T1000 (cell line): Measurements from ENCODE around the gene GIT2.
A peak's percentile ranks its signal among the peaks of the same experiment; 100 is the strongest.
"Not testable (repeated sequence)": the region's sequence is repeated elsewhere in the genome, so short reads cannot be mapped to it uniquely, and the experiment has no call there.

Source experiments
- DNase-seq: peaks from one replicate; lab custom pipeline; 2025; ENCODE audit warnings: mixed read lengths; lab: John Stamatoyannopoulos, UW

The GIT2 gene

DNA sequence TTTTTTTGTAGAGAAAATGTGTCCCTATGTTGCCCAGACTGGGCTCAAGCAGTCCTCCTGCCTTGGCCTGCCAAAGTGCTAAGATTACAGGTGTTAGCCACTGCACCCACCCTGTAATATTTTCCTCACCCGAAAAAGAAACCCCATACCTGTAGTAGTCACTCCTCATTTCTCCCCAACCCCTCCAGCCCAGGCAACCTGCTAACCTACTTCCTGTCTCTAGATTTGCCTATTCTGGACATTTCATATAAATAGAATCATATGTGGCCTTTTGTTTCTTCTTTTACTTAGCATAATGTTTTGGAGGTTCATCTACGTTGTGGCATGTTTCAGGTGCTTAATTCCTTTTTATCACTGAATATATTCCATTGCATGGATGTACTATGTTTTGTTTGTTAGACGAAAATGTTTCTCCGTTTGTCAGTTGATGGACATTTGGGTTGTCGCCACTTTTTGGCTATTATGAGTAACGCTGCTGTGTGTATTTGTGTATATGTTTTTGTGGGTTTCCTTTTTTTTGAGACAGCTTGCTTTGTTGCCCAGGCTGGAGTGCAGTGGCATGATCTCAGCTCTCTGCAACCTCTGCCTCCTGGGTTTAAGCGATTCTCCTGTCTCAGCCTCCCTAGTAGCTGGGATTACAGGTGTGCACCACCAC, 9.3 kb upstream of the GIT2 start:
- DNase-seq, result no peak

DNA sequence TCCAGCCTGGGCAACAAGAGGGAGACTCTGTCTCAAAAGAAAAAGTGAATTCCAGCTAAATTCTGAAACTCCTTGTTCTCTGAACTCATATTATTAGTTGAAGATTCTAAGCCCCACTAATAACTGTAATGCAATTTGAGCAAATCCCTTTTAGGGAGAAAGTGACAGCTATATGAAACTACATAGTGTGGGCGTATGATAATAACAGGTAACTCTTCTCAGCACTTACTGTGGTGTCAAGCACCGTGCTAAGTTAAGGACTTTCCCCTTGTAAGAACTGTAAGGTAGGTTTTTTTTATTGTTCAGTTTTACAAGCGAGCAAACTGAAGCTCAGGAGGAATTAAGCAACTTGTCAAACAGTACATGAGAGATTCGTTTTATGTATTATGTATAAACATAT, 8.4 kb upstream of the GIT2 start:
- no peak for DNase-seq

DNA sequence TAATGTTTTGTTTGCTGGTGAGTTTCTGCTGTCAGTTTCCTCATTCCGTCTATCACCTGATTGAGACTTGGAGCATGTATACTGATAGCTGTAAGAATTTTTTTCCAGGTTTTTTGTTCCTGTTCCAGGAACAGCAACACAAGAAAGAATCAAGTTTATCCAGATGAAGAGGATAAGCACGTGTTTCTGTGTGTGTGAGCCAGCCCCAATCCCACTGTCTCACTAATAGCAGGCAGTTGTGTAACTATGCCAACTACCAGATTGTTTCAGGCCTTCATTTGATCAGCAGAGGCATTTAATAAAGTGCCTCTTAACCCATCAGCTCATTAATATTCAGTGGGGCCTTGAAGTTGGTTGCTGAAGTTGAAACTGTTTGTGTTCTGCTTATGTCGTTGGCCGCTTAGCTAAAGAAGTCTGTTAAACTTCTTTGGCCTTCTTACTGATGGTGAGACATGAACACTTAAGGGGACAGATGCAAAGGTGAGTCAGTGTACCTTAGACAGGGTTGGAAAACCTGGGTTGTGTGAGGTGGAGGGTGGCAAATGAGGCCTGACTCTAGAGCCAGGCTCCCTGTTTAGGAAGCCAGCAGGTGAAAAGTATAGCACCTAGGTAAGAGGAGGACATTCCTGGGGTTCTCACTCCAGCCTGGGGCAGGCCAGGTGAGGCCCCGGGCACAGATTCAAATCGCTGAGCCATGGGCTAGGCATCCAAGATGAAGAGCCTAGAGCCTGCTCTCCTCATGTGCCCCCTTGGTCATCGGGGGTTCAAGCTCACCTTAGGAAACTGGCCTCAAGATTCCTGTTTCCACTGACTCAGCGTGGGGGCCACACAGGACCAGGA, 6.7 kb upstream of the GIT2 start:
- DNase-seq, result no peak

DNA sequence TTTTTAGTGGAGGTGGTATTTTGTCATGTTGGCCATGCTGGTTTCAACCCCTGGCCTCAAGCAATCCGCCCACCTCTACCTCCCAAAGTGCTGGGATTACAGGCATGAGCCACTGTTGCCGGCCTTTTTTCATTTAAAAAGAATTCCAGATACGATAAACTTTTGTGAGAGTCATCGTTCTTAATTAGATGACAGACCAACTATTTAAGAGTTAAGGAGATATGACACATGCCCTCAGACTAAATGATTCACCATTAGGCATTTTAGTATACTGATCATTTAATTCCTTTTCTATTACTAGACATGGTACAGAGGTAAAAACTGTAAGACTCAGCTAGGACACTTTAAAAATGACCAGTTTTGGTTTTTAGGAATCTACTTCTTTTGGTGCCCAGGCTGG, 5.4 kb upstream of the GIT2 start:
- peak; percentile 19 for DNase-seq

DNA sequence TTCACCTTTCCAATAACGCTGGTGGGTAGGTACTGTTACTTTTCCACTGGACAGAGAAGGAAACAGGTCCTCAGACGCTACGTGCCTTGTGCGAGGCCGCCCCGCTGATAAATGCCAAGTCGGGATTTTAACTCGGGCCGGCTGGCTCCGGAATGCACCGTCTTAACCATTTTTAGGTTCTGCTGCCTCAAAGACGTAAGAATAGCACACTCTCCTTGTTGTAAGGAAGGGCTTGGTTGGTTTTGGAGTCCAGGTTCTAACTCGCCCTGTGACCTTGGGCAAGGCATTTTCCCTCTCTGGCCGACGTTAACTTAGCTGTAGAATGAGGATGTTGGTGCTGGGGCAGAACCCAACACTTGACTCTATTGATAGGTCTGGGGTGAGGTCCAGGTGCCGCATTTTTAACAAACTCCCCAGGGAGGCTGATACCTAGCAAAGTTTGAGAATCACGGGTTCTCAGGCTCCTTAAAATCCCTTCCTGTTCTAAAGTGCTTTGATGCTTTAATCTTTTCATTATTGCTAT, 3.9 kb upstream of the GIT2 start:
- DNase-seq, result no peak

DNA sequence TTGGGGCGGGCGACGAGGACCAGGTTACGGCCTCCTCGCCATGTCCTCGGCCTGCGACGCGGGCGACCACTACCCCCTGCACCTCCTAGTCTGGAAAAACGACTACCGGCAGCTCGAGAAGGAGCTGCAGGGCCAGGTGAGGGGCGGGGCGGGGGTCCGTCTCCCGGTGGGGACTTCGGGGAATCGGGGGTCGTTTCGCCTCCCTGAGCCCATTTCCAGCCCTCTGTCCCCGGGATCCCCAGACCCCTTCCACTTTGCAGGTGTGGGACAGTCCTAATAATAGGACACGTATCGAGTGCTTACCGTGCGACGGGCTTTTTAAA, 3.4 kb upstream of the GIT2 start:
- DNase-seq, result no peak

DNA sequence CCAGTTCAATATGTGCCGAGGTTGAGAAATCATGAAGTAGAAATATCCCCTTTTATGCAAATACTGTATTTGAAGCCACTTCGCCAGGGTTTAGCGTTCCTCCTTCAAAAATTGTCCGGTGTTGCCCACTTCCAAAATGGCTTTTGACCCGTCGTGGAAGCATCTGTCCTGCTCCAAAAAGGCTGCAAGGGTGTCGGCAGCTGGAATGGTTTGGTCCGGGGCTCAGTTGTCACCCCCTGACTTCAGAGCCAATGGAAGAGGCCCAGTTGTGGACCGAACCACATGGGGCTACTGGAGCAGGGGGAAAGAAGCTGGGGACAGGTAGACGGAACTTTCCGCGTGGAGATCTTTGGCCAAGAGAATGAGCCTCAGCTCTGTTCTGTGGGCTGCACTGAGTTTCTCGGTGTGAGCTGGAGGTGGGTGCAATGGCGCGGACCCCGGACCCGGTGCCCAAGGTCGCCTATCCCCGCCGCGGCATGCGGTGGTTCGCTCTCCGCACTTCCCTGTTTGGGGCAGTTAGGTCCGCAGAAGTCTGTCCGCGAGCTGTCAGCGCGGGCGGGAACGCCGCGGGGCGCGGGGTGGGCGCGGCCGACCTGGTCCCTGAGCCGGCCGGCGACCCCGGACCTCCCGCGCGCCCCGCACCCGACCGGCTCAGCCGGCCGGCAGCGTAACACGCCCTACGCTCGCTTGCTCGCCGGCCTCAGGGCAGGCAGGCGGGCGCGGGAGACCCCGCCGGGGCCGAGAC, 2.9 kb upstream of the GIT2 start, which contains the start of gene ANKRD13A:
Gene ANKRD13A (plus strand): TSS at position 527 of the 745 bp plus-strand sequence. CDS start 259 bp downstream, outside the sequence.
- peak; percentile 90 for DNase-seq

DNA sequence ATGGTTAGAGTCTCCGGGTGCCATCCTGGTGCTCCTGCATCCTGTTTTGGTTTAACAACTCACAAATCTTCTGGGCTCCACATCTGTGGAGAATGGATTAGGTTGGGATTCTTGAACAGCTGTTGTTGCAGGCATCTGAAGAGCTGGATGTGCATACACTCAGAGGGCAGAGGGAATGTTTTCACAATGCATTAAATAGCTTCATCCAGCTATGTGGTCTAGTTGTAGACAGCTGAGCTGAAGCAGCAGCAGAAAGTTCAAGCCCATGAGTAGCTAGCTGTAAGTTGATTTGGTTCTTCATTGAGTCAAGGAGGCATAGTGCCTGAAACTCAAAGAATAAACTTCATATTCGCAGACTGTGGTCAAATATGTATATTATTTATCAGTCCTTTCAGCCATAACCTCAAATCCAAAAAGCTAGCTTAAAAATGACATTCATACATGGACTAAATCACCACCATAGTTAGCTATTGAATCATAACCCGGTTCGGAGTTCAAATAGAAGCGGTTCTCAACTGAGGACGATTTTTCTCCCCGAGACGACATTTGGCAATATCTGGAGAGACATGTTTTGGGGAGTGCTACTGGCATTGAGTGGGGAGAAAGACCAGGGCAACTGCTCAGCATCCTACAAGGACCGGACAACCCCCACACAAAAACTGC, 2.2 kb upstream of the GIT2 start:
- DNase-seq, result no peak

DNA sequence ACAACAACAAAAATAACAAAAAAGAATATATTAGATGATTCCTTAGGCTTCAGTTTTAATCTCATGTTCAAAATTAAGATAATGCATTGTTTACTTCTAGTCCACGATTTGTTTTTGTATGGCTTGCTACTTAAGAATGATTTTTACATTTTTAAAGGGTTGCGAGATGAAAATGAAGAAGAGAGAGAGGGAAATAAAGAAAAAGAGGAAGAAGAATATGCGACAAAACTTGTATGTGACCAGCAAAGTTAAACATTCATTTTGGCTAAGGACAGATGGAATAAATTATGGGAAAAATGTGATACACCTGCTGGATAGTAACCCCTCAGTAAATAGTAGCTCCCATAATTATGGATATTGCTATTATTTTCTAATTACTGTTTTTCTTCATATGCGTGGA, 1.2 kb upstream of the GIT2 start:
- DNase-seq, result no peak

DNA sequence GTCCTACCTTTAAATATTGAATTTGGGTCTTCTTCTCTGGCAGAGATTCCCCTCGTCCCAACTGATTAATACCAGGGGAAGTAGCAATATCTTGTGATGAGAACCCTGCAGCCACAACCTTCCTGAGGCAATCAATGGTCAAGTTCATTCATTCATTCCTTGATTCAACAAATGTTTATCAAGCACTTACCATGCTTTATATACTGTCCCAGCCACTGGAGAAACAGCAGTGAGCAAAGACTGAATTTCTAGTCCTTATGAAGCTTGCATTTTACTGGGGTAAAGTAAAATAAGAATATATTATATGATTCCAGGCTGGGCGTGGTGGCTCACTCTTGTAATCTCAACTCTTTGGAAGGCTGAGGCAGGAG, 300 bp upstream of the GIT2 start:
- no peak for DNase-seq

DNA sequence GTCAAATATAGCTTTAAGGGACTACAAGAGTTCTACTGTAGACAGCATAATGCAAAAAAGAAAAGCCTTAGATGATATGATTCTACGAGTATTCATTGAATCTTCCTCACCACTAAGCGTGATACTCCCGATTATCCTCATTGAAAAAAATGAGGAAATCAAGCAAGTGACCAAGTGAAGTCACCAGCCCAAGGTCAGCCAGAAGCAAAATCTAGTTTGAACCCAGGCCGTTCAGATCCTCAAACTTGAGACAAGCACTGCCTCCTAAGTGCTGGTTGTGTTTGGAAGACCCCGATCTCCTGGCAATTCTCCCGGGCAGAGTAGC, 845 bp downstream of the GIT2 start:
- DNase-seq, result no peak

DNA sequence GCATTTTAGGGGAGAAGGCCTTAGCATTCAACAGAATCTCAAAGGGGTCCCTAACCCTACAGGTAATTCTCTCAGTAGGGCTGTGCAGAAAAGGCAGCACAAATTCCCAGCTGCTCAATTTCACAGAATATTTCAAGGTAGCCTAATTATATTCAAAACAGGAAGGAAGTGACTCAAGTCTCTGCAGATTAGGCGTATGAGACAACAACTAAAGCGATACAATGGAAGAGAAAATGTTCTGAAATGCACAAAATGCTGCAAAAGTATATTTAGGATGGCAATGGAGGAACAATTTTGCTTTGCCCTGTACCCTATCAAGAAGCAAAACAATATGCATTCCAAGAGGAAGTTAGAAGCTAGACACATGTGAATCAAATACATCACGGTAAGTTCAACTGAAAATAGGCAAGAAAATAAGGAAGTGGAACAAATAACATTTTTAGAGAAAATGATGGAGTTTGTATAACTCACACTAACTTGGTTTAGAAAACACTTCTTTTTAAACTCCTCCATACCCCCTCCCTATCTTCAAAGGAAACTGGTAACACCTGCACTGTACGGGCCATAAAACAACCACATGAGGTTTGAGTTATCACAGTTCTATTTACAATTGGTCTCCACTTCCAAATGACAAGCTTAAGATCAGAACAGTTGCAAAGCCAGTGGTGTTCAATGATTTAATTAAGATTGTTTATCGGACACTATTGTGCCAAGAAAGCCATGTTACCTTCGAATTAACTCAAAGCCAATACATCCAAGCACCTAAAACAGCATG, 1.6 kb downstream of the GIT2 start:
- no peak for DNase-seq

DNA sequence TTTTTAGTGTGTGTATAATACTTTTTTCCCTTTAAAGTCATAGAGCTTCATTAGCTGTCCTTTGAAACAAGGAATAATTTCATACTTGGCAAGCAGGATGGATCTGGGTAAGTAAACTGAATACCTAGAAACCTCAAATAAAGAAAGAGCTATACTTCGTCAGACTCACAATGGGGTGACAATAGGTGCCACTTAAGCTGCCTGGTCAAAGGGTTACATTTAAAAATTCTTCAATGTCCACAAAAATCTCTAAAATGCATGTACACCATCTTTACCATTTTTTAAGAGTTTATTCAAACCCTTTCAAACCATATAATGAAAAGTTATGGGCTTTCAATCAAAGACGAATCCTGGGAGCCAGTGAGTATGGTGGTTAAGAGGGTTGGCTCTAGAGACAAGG, 3.1 kb downstream of the GIT2 start:
- DNase-seq, result no peak

DNA sequence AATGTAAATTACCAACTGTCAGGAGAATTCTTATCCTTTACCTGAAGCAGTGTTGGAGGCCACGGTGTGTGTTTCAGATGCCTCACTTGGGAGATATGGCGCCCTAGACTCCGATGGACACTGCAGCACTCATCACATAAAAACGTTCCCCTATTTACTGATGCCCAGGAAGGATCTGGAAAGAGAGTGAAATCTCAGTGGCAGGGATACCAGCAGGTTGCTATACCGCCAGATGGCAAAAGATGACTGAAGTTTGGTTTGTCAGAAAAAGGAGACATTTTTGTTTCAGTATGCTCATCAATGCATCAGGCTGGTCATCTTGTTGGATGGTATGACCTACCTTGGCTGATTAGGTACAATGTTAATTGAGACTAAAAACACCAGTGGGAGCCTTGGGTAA, 4.6 kb downstream of the GIT2 start:
- DNase-seq, result no peak

DNA sequence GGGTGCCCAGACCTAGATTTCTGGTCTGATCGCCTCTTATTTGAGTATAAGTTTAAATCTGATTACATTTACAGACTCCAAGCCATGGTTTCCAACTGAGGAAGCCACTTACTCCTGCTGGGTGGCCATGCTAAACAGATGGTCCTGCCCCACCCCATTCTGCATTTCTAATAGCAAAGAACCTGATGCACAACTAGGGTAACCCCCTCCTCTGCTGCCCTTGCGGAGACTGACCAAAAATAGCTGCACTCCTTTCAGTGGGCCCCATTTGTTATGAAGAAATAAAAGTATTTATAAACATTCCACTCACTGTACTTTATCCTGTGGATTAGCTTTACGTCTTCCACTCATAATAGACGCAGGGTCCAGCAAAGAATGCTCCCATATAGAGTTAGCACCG, 6.8 kb downstream of the GIT2 start:
- no peak for DNase-seq

DNA sequence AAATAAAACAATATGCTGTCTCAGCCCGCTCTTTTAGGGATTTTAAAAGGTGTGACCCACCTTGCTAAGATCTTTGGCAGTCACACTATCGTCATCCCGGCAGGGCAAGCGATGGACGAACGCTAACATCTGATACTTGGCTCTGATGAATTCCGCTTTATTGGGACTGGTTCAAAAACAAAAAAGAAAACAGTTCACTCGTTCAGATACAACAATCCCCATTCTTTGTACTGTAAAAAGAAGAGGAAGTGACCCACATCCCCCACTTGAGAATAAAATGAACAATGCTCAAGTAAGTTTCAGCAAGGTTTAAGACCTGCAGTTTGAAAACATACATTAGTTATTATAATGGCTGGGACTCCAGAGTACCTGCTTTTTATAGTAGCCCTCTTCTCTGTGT, 7.3 kb downstream of the GIT2 start:
- no peak for DNase-seq

DNA sequence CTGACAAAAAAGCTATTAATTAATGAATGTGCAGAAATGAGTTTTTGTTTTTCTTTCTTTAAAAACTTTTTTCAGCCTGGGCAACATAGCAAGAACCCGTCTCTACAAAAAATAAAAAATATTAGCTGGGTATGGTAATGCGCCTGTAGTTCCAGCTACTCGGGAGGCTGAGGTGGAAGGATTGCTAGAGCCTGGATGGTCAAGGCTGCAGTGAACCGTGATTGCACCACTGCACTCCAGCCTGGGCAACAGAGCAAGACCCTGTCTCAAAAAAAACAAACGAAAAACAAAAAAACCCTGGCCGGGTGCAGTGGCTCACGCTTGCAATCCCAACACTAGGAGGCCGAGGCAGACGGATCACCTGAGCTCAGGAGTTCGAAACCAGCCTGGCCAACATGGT, 7.9 kb downstream of the GIT2 start:
- DNase-seq, result no peak

DNA sequence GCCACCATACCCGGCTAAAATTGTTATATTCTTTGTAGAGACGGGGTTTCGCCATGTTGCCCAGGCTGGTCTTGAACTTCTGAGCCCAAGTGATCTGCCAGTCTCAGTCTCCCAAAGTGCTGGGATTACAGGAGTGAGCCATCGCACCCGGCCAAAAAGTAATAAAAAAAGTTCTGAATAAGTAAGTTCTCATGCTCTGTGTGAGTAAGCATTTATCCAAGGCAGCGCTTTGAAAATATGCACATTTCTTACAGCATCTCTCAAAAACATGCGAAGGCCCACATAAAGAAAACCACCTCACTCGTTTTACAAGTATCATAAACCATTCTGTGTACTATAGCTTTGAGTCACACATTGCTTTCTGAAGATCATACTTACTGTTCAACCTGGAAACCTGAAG, 8.6 kb downstream of the GIT2 start:
- no peak for DNase-seq

DNA sequence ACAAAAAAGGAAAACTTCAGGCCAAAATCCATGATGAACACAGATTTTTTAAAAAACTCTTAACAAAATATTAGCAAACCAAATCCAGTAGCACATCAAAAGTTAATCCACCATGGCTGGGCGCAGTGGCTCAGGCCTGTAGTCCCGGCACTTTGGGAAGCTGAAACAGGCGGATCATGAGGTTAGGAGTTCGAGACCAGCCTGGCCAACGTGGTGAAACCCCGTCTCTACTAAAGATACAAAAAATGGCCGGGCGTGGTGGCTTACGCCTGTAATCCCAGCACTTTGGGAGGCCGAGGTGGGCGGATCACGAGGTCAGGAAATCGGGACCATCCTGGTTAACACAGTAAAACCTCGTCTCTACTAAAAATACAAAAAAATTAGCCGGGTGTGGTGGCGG, 9.9 kb downstream of the GIT2 start:
- DNase-seq, result not testable (repeated sequence)

DNA sequence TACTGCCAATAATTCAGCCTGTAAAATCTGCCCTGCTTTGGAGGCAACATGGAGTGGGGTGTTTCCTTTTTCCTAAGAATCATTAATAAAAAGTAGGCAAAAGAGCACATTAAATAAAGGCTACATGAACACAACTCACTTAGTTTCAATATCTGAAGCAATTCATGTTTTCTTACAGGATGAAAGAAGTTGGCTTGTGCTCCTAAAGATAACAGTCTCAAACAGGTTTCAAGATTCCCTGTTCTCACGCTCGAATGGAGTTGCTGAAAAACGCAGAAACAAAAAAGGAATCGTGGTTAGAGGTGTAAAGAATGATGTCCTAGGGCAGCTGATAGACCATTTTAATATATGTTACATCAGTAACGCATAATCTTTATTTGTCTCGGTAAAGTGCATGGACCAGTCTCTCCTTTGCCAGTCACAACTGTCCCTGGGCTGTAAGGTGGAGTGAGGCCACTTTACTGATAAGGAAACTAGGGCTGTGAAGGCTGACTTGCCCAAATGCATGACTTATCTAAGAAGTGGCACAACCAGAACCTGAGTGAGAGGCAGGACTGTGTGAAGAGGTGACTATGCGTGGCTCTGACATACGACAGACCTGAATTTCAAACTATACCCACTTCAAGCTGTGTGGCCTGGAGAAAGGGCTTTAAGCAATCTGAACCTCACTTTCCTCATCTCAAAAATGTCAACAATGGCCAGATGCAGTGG, 12.6 kb downstream of the GIT2 start:
- no peak for DNase-seq

DNA sequence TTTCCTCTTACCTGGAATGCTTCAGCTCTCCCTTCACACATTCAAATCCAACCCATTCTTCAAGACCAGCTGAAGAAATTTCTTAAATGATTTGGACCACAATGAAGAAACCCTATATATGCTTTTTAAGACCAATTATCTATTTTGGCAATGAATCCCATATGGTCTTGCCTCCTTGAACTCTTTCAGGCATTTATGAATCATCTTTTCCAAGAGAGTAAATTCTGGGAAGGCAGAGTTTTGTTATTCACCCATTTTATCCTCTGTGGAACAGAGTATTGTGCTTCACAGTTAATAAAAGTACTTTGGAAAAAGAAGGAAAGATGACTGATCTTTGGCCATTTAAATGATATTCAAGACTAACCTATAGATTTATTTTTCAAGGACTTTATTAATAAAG, 14.0 kb downstream of the GIT2 start:
- DNase-seq, result no peak
